Epithelial cell of proximal tubule (primary cell): ENCODE measurements around the gene RAPGEF5. TPM values are rescaled to one million over a fixed set of nuclear protein-coding genes. Genes with fewer than 3 reads are reported as not detected.

ENCODE experiments used
- DNase-seq: peaks from one replicate; pipeline ENCODE4 v3.0.0-alpha.2; 2011; ENCODE audit warnings: low read depth
- H3K4me3 ChIP-seq: 2 replicates; pipeline ENCODE4 v1.5.1; 2011; ENCODE audit warnings: low read depth, mild to moderate bottlenecking, low read length
- total RNA-seq: library from RNA; depleted of rRNA; stranded (reverse); fragments of >200 nt; gene quantifications from 2 replicates; pipeline ENCODE4 v1.2.3, GENCODE V29; 2015
- TF ChIP-seq, protein P1 (sequence below): conservative IDR thresholded peaks from 2 replicates; pipeline ENCODE4 v1.5.1; 2012; ENCODE audit warnings: low read depth, mild to moderate bottlenecking, low read length

RAPGEF5 gene
- total RNA-seq, 1 donor from 2014 or later, result 8.3 TPM

DNA sequence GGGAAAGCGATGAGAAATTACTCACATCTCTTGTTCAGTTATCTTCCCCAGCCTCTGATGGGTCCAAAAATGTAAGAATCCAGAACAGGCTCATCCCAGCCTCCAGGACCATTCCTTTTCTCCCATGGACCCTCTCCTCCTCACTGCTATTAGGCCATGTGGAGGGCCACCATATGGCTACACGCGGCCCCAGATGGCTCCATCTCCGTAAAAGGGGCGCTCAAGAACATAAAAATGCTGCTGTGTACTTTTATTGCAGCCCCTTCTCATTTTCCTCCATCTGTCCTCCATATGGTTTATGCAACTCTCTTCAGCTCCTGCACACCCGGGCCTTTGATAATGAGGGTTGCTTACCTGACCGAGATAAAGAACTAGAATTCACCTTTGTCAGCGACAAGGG lies 166.2 kb downstream of the RAPGEF5 start:
- no peak for DNase-seq
- TF ChIP-seq, protein P1, sequence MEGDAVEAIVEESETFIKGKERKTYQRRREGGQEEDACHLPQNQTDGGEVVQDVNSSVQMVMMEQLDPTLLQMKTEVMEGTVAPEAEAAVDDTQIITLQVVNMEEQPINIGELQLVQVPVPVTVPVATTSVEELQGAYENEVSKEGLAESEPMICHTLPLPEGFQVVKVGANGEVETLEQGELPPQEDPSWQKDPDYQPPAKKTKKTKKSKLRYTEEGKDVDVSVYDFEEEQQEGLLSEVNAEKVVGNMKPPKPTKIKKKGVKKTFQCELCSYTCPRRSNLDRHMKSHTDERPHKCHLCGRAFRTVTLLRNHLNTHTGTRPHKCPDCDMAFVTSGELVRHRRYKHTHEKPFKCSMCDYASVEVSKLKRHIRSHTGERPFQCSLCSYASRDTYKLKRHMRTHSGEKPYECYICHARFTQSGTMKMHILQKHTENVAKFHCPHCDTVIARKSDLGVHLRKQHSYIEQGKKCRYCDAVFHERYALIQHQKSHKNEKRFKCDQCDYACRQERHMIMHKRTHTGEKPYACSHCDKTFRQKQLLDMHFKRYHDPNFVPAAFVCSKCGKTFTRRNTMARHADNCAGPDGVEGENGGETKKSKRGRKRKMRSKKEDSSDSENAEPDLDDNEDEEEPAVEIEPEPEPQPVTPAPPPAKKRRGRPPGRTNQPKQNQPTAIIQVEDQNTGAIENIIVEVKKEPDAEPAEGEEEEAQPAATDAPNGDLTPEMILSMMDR, result no peak
- H3K4me3 ChIP-seq, result no peak overlapping the region

DNA sequence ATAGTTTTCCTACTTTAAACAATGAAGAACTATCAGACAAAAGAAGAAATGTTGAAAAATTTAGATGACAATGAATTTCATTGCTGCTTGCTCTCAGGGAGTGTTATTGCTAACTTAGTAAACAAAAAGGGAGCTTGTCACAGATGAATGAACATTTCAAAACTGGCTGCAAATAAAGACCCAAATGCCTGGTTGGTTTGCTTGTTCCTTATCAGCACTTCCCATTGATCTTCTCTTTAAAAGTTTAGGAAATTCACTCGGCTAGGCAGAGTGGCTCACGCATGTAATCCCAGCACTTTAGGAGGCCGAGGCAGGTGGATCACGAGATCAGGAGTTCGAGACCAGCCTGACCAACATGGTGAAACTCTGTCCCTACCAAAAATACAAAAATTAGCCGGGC lies 167.2 kb downstream of the RAPGEF5 start:
- TF ChIP-seq, protein P1, result no peak
- H3K4me3 ChIP-seq, result no peak overlapping the region
- no peak for DNase-seq

DNA sequence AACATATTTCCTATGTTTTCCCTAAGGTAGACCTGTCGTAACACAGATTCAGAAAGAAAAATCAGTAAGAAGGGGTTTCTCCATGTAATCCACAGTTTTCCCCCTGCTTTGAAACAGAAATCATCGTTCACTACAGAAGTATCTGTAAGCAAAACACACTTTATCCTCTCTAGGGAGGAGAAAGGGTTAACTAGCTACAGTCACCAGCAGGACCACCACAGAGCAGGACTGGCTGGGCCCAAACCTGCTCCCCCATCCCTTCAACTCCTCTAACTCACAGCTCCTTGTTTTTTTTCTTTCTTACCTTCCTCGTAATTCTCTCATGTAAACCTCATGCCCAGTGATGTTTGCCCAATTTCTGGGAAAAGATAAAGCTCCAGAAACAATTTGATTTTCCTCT lies 167.7 kb downstream of the RAPGEF5 start:
- TF ChIP-seq, protein P1, result no peak
- no peak for DNase-seq
- no peak overlapping the region for H3K4me3 ChIP-seq

GRCh38 chr7:22187691-22188348 lies 169.1 kb downstream of the RAPGEF5 start:
- no peak overlapping the region for H3K4me3 ChIP-seq
- no peak for DNase-seq
- TF ChIP-seq, protein P1, result no peak

DNA sequence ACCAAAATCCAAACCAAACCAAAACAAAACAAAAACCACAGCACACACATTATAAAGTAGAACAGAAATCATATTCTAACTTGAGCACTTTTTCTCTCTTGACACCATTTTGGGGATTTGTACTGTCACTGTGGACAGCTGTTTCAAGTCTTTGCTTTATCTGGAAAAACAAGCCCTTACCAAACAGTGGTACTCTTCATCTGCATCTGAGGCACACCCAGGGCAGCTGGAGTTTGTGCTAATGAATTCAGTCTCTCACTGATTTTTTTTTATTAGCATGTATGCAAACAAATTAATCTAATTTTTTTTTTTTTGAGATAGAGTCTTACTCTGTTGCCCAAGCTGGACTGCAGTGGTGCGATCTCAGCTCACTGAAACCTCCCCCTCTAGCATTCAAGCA lies 171.4 kb downstream of the RAPGEF5 start:
- no peak for DNase-seq
- TF ChIP-seq, protein P1, result no peak
- no peak overlapping the region for H3K4me3 ChIP-seq

DNA sequence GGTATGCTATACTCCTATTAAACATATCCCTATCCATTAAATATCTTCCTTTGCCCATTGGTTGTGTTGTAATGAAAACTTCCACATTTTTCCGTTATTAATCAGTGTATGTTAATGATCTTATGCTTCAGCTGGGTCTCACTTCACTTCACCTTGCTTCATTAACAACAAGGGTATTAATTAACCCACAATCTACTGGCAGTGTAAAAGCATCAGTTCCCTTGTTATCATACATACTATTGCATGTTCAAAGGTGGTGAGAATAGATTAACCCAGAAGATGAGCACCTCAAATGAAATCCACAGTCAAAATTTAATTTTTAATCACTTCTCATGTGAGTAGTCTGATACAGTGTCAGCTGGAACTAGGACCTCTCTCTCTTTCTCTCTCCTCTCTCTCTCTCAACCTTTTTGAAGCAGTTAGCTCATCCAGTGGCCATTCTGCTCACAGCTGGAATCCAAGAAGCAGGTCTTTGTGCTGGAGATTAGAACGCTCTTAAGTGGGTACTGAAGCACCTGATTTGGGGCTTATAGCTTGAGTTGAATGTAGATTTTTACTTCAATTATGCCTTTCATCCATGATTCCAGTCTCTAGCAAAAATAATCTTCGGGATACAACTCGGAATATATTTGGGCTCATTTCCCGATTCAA lies 172.3 kb downstream of the RAPGEF5 start:
- peak; percentile 4 for DNase-seq
- TF ChIP-seq, protein P1, result no peak
- no peak overlapping the region for H3K4me3 ChIP-seq
